DND-41 (cell line): Measurements from ENCODE around the gene TRIM43B.
"Not testable (repeated sequence)": the region's sequence is repeated elsewhere in the genome, so short reads cannot be mapped to it uniquely, and the experiment has no call there.

ENCODE experiments used
- EZH2 ChIP-seq: IDR thresholded peaks from 3 replicates; pipeline ENCODE4 v1.6.1; 2012; ENCODE audit warnings: borderline replicate concordance, low read depth, mild to moderate bottlenecking, moderate library complexity, low read length, inconsistent platforms; ENCODE audit not compliant: severe bottlenecking
- TF ChIP-seq, protein P1 (sequence below): IDR thresholded peaks from 2 replicates; pipeline ENCODE4 v1.5.1; 2012; ENCODE audit warnings: borderline replicate concordance, low read length, moderate library complexity, mild to moderate bottlenecking; ENCODE audit not compliant: poor library complexity, severe bottlenecking; ENCODE audit errors: extremely low read depth

DNA sequence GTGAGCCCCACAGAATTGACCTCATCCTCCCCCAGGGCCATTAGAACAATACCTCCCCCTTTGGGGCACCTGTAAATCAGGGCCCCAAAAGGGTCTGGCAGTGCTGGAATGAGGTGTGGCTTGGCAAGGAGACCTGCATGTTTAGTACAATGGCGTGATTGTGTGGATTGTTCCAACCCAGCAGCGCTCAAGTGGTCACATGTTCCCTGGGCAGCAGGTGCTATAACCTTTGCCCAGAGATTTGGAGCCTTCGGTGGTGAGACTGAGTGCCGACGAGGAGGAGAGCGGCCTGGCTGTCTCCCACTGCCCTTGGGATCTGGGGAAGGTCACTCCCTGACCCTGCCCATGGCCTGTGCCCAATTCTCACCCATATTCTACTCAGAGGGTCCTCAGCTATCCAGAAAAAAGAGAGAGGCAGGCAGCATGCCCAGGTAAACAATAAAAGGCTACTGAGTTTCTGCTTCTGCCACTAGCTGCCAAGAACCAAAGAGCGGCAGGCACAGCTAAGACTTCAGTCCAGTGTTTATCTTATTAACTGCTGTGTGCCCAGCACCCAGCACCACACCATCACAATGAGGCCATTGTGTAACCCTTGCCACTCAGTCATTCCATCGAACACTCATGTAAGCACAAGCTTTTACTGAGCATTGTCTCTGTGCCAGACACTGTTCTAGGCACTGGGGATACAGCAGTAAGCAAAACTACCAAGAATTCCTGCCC lies 54.6 kb downstream of the TRIM43B start:
- TF ChIP-seq, protein P1, sequence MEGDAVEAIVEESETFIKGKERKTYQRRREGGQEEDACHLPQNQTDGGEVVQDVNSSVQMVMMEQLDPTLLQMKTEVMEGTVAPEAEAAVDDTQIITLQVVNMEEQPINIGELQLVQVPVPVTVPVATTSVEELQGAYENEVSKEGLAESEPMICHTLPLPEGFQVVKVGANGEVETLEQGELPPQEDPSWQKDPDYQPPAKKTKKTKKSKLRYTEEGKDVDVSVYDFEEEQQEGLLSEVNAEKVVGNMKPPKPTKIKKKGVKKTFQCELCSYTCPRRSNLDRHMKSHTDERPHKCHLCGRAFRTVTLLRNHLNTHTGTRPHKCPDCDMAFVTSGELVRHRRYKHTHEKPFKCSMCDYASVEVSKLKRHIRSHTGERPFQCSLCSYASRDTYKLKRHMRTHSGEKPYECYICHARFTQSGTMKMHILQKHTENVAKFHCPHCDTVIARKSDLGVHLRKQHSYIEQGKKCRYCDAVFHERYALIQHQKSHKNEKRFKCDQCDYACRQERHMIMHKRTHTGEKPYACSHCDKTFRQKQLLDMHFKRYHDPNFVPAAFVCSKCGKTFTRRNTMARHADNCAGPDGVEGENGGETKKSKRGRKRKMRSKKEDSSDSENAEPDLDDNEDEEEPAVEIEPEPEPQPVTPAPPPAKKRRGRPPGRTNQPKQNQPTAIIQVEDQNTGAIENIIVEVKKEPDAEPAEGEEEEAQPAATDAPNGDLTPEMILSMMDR, result not testable (repeated sequence)
- not testable (repeated sequence) for TF ChIP-seq EZH2
